Activated CD4-positive, alpha-beta T cell treated with anti-CD3 and anti-CD28 coated beads for 24 hours (primary cell): ENCODE data around the gene ADGRB2.

Experiments used
- DNase-seq, 2 donors: peaks; one replicate each; pipeline ENCODE4 v3.0.0-alpha.2; 2020; ENCODE audit warnings: low read depth in 2 of 2

The ADGRB2 gene

DNA sequence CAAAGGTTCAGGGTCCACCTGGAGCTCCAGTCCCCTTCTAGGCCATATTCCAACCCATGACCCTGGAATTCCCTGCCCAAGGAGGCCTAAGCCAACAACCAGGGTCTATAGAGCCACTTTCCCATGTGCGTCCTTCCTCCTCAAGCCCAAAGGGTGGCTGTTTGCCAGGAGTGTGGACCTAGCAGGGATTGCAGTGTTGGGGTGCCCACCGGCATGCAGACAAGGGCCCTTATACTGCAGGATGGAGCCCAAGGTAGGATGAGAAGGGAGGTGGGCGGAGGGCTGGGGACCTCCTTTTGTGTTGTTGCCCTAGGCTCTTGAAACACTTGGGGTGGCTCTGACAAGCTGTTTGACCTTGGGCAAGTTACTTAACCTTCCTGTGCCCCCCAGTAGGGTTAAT lies 19.7 kb upstream of the ADGRB2 start:
- no peak for DNase-seq

- DNase-seq: no peak
These were observed 18.6 kb upstream of the ADGRB2 start for GRCh38 chr1:31782421-31783410.

DNA sequence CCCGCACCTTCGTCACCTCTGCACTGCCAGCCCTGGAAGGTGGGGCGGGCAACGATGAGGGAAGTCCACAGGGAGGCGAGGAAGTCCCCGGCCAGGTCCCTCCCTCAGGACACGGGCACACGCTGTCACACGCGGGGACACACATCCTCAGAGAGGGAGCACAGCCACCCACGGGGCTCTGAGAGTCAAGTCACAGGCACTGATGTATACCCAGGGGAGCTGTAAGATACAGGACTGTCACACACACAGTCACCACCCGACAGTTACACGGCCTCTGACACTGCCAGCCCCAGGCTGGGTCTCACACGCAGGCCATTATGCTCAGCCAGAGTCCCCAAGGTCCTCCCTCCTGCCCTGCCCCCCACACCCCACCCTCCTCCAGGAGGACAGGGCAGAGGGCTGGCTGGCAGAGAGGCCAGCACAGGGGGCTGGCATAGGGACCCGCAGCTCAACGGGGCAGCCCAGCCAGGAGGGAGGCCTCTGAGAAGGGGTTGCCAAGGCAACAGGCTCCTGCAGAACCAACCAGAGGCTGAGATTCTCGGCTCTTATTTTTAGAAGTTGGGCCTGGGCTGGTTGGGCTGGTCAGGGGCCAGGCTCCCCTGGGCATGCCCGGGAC lies 17.7 kb upstream of the ADGRB2 start:
- DNase-seq: no peak

GRCh38 chr1:31781138-31781755 lies 17.1 kb upstream of the ADGRB2 start:
- no peak for DNase-seq

DNA sequence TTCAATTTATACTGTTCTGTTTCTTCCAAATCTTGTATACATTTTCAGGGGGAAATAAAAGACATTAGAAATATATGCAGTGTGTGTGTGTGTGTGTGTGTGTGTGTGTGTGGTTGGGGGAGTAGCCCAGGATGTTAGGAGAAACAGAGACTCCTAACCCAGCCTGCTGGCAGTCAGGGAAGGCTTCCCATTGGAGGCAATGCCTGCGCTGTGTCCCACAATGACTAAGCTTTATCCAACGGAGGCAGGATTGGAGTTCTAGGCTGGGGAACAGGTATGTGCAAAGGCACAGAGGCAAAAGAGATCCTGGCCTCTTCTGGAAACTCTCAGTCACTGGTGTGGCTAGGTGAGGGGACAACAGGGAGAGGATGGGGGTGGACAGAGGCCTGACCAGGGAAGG lies 16.5 kb upstream of the ADGRB2 start:
- DNase-seq: no peak

- DNase-seq: no peak
These were observed 15.5 kb upstream of the ADGRB2 start for GRCh38 chr1:31779687-31780086.

DNA sequence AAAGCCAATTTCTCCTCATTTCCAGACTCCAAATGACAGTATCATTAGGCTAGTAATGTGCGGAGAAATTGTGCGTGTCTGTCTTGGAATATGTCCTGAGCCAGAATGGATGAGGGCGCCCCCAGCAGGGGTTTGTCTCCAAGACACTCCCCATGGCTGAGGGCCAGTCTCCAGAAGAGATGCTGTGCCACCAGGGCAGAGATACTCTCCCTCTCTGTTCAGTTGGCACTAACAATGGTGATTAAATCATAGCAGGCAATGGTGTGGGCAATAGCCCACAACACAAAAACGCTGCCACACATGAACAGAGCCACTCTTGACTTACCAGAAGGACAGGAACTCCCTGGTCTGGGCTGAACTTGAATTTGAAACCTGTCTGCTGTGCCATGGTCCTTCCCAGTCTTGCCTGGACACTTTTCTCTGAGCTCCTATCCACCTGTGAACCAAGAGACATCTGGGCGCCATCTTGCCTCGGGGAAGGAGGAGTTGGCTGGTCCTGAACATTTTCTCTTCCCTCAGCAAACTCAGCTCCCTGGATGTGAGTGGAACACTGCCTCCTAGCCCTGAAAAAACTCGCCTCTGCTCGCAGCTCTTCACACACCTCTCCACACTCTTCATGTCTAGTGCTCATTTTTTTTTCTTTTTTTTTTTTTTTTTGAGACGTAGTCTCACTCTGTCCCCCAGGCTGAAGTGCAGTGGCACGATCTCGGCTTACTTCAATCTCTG lies 14.8 kb upstream of the ADGRB2 start:
- DNase-seq: no peak

GRCh38 chr1:31776516-31776915 lies 12.4 kb upstream of the ADGRB2 start:
- no peak for DNase-seq

- DNase-seq: no peak
These were observed 11.9 kb upstream of the ADGRB2 start for GRCh38 chr1:31776032-31776431.

DNA sequence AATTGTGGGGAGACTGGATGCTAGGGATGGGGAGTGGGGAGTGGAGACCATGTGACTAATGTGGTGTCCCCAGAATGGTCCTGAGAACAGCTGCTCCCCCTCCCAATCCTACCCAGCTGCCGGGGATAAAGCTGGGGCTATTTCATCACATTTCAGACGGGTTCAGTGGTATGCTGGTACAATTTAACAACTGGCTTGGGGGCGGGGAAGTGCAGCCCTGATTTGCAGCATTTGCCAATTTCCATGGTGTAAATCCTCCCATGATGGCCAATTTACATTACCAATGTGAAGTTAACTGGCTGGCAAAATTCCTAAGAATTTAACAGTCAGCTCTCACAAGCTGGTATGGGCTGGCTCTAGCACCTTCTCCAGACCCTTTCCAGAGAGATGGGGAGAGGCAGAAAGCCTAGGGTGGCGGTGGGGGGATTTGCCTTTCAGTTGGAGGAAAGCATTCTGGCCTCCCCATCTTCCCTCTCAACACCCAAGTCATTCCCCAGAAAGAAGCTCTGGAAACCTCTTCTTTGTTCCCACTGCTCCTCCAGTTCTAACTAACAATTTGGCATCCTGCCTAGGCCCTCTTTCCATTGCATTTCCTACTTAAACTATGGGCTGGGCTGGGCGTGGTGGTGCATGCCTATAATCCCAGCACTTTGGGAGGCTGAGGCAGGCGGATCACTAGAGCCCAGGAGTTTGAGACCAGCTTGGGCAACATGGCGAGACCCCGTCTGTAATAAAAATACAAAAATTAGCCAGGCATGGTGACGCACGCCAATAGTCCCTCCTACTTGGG lies 11.3 kb upstream of the ADGRB2 start:
- no peak for DNase-seq

GRCh38 chr1:31774495-31774894 lies 10.4 kb upstream of the ADGRB2 start:
- DNase-seq: no peak

- DNase-seq: no peak
These were observed 9.7 kb upstream of the ADGRB2 start for GRCh38 chr1:31773861-31774260.

DNA sequence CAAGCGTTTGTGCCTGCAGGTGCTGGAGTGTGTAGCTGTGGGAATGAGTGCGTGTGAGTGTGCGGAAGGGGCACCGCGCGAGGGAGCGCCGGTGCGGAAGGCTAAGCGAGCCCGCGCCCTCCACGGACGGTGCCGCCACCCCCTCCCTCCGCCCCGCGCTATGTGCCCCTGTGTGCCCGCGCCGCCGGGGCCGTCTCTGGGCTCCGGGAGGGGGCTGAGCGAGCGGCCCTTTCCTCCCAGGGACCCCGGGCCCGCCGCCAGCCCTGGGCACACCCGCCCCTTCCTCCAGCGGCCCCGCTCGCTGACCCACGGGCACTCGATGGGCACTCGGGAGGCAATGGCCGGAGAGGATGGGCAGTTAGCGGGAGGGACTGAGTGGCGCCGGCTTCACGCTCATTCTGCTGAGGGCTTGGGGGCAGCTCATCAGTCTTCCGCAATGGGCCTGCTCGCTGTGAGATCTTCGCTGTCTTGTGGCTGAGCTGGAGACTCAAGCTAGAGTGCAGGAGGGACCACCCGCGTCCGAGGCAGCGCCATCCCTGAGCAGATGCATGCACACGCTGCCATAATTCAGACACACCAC lies 8.6 kb upstream of the ADGRB2 start:
- no peak for DNase-seq

GRCh38 chr1:31771891-31772668 lies 7.9 kb upstream of the ADGRB2 start:
- peak; percentile 34 to 48 for DNase-seq

GRCh38 chr1:31769720-31770390 lies 5.7 kb upstream of the ADGRB2 start:
- DNase-seq: no peak

DNA sequence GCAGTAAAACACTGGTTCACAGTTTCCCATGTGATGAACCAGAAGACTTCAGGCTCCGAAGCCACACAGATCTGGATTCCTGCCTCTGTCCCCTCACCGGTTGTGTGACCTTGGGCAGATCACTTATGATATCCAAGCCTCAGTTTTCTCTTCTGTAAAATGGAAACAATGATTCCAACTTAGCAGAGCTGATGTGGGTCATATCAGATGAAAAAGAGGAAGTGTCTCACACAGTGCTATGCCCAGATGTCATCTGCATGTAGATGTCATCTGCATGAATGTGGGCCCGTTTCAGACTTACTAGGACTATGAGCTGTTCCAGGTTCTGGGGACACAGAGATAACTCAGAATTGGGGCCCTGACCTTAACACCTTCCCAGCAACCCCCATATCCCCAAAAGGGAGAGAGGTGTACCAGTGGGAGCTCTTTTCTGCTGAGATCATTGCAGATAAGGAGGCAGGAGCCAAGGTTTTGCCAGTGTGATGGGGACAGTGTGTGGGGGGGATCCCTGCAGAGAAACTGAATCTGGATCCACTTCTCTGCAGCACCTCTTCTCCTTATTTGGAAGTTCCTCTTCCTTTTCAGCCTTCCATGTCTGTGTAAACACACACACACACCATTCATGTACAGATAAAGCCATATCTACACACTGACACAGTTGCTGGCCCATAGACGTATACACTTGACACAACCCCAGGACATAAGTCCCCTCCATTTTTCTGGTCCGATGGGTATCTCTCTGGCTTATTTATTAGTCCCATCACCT lies 5.0 kb upstream of the ADGRB2 start:
- no peak for DNase-seq

DNA sequence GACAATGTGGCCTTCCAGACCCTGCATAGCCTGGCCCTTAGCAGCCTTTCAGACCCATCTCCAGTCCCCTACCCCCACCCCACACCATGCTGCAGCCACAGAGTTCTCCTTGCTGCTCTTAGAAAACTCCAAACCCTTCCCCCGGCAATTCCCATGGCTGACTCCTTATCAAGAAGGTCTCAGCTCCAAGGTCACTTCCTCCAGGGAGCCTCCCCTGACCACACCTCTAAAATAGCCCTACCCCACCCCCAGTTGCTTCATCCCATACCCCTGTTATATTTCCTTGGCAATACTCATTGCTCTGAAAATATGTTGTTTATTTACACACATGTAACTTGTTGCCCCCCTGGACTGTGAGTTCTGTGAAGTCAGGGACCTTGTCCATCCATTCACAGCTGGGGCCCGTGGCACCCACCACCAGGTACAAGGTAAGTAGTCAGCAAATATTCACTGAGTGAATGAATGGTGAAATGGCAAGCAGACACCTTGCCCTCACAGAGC lies 4.3 kb upstream of the ADGRB2 start:
- no peak for DNase-seq

DNA sequence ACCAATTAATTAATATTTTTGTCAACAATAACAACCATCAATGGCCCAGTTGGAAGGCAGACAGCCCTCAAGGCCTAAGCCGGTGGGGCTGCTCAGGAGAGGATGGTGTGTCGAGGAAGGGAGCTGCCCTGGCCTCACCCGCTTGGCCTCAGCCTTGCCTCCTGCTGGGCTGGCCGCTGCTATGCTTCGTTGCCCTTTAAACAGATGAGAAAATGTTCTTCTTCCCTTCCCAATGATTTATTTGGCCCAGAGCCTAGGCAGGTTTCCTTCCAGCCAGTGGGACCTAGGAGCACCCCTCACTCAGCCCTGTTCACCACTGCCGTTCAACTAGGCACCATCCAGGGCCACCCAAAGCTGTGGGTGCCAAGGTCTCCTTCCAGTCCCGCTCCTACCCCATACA lies 3.1 kb upstream of the ADGRB2 start:
- no peak for DNase-seq

GRCh38 chr1:31765516-31765915 lies 1.4 kb upstream of the ADGRB2 start:
- DNase-seq: no peak
